Prostate gland (tissue), 2 donors: Measurements from ENCODE around the gene SFSWAP. TPM values are rescaled to one million over a fixed set of nuclear protein-coding genes. Genes with fewer than 3 reads are reported as not detected.

Source experiments
- DNase-seq: peaks from one replicate; pipeline ENCODE4 v3.0.0-alpha.2; 2019; ENCODE audit warnings: low spot score
- H3K27ac ChIP-seq, 2 donors: fragments of 200-600 bp; sonication (generic); 2 replicates each; pipeline ENCODE4 v1.5.1; 2017 to 2019
- H3K27me3 ChIP-seq: fragments of 200-600 bp; sonication (generic); replicated peaks from 2 replicates; pipeline ENCODE4 v1.5.1; 2019; ENCODE audit not compliant: insufficient read depth
- H3K36me3 ChIP-seq, 2 donors: fragments of 200-600 bp; sonication (generic); 1 replicate in 1 of 2; 2 replicates in 1 of 2; pipeline versions ENCODE4 v1.5.1 to v1.8.1; 2017 to 2019
- H3K4me1 ChIP-seq: fragments of 200-600 bp; sonication (generic); replicated peaks from 2 replicates; pipeline ENCODE4 v1.5.1; 2019
- H3K4me3 ChIP-seq, 2 donors: fragments of 200-600 bp; sonication (generic); 2 replicates each; pipeline ENCODE4 v1.5.1; 2017 to 2019
- H3K9me3 ChIP-seq: fragments of 200-600 bp; sonication (generic); 2 replicates; pipeline ENCODE4 v1.5.1; 2017
- CTCF ChIP-seq, 4 experiments: fragments of 200-600 bp in 2 of 4; fragments of 450-650 bp in 2 of 4; sonication (generic) in 2 of 4; IDR thresholded peaks; 1 replicate in 3 of 4; 2 replicates in 1 of 4; pipeline ENCODE4 v1.5.1; 2016 to 2019; ENCODE audit warnings: antibody characterized with exemption in 4 of 4, mild to moderate bottlenecking in 2 of 4, moderate library complexity in 2 of 4
- POLR2A ChIP-seq: fragments of 450-650 bp; IDR thresholded peaks from one replicate; pipeline ENCODE4 v1.6.1; 2016; ENCODE audit warnings: antibody characterized with exemption, mild to moderate bottlenecking
- POLR2AphosphoS5 ChIP-seq: sonication (generic); formaldehyde crosslinking; IDR thresholded peaks from one replicate; pipeline ENCODE4 v1.6.1; 2017; ENCODE audit warnings: antibody characterized with exemption
- WGBS: methylation state at CpG from one replicate; pipeline ENCODE4 v1.1.5; 2018; 5-methylcytosine and 5-hydroxymethylcytosine counted together
- intact Hi-C: fragments of 100-400 bp; cut with DNase I; formaldehyde crosslinking; loops from one replicate; pipeline ENCODE4 v1.14.2; 2022
- total RNA-seq, 2 donors: library from RNA; depleted of rRNA; stranded (reverse); fragments of >200 nt; gene quantifications; one replicate each; pipeline ENCODE4 v1.1.0, GENCODE V29; 2016

SFSWAP gene
- total RNA-seq, 2 donors from 2014 or later: 24.5 to 53.9 TPM

- H3K4me1 ChIP-seq: no peaks in the 10 kb centered on the region
- peaks cover 3% of the 10 kb centered on the region for H3K27me3 ChIP-seq
- H3K27ac ChIP-seq: no peak overlapping the region
- H3K9me3 ChIP-seq: no peaks in the 10 kb centered on the region
- intact Hi-C loops: no loop called here
- TF ChIP-seq CTCF (IDR thresholded peaks at IDR 0.05) (no peak), POLR2A (no peak), POLR2AphosphoS5 (no peak)
- H3K36me3 ChIP-seq: no peaks in the 10 kb centered on the region
- no peak for DNase-seq
- 50% methylated on average over 8 of the region's 8 CpGs for WGBS
- no peak overlapping the region for H3K4me3 ChIP-seq
These were observed 39.6 kb upstream of the SFSWAP start for GRCh38 chr12:131671276-131671675.

- Histone ChIP-seq H3K4me1 (no peaks in the 10 kb centered on the region), H3K27me3 (peaks cover 3% of the 10 kb centered on the region), H3K9me3 (no peaks in the 10 kb centered on the region), H3K4me3 (no peak overlapping the region), H3K36me3 (no peaks in the 10 kb centered on the region), H3K27ac (no peak overlapping the region)
- DNase-seq: no peak
- TF ChIP-seq POLR2AphosphoS5 (no peak), POLR2A (no peak), CTCF (IDR thresholded peaks at IDR 0.05) (no peak)
- 52% methylated on average over 8 of the region's 8 CpGs for WGBS
- intact Hi-C loops: no loop called here
These were observed 39.0 kb upstream of the SFSWAP start for GRCh38 chr12:131671871-131672270.

GRCh38 chr12:131672311-131672940, 38.5 kb upstream of the SFSWAP start:
- no peak overlapping the region for H3K4me3 ChIP-seq
- no peak overlapping the region for H3K27ac ChIP-seq
- peaks cover 3% of the 10 kb centered on the region for H3K27me3 ChIP-seq
- no peaks in the 10 kb centered on the region for H3K4me1 ChIP-seq
- no peak for DNase-seq
- no peaks in the 10 kb centered on the region for H3K9me3 ChIP-seq
- no peak for TF ChIP-seq POLR2AphosphoS5
- no peak for TF ChIP-seq POLR2A
- TF ChIP-seq CTCF (IDR thresholded peaks at IDR 0.05): no peak
- intact Hi-C loops: no loop called here
- H3K36me3 ChIP-seq: no peaks in the 10 kb centered on the region
- WGBS: 60% methylated on average over 17 of the region's 17 CpGs

- WGBS: 68% methylated on average over 24 of the region's 24 CpGs
These were observed 37.7 kb upstream of the SFSWAP start for GRCh38 chr12:131672941-131673887.

More at GRCh38 chr12:131672941-131673887, 37.7 kb upstream of the SFSWAP start:
- Histone ChIP-seq H3K4me3 (no peak overlapping the region), H3K27me3 (peaks cover 3% of the 10 kb centered on the region), H3K27ac (no peak overlapping the region), H3K9me3 (no peaks in the 10 kb centered on the region), H3K4me1 (no peaks in the 10 kb centered on the region), H3K36me3 (no peaks in the 10 kb centered on the region)
- DNase-seq: no peak
- intact Hi-C loops: no loop called here
- TF ChIP-seq POLR2AphosphoS5 (no peak), POLR2A (no peak), CTCF (IDR thresholded peaks at IDR 0.05) (no peak)
